Cortex of kidney (tissue), 1 donor: ENCODE measurements around the gene GAST.

Experiments used
- DNase-seq: peaks from one replicate; lab custom pipeline; 2025; lab: John Stamatoyannopoulos, UW

GAST gene

DNA sequence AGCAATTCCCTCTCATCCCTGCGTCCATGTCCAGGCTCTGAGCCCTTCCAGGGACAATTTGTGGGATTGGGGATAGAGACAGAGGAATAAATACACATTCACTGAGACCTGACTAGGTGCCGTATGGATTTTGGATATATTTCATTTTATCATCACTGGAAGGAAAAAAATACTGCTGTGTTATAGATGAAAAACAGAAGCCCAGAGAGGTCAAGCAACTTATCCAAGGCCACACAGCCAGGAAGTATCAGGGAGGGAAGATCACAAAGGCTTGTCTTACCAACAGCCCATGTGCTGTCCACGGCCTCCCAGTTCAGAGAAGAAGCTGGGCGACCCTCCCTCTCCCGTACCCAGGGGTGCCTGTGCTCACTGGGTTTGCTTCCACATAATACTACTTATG is 28.4 kb downstream of the GAST start:
- no peak for DNase-seq

GRCh38 chr17:41741709-41742108 is 29.6 kb downstream of the GAST start:
- no peak for DNase-seq

DNA sequence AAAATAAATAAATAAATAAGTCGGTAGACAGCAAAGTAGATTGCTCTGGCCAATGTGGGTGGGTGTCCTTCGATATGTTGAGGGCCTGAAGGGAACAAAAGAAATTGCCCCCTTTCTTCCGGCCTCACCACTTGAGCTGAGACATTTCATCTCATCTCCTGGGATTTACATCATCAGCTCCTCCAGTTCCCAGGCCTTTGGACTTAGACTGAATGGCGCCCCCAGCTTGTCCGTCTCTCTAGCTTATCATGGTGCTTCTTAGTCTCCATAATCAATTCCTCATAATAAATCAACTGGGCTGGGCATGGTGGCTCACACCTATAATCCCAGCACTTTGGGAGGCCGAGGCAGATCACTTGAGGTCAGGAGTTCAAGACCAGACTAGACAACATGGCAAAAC is 36.1 kb downstream of the GAST start:
- DNase-seq = no peak

DNA sequence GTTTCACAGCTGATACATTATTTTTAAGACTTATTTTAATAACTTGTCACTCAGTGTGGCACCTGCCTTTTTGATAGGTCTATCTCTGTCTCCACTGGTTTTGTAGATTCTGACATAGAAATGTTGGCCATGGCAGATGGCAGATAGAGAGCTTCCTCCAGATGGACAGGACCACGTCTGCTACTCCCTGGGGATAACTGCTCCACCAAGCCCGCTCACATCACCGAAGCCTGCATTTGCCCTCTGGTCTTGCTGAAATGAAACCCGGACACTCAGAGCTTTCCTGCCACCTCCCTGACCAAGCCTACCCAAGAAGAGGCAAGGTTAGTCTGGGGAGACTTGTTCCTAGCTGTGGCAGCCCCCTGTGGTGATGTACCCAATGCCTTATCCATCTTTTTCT is 38.7 kb downstream of the GAST start:
- no peak for DNase-seq

GRCh38 chr17:41751288-41751687 is 39.2 kb downstream of the GAST start:
- no peak for DNase-seq

- DNase-seq = no peak
These were observed 41.9 kb downstream of the GAST start for GRCh38 chr17:41754066-41754465.

GRCh38 chr17:41758601-41759000 is 46.5 kb downstream of the GAST start:
- DNase-seq = no peak

DNA sequence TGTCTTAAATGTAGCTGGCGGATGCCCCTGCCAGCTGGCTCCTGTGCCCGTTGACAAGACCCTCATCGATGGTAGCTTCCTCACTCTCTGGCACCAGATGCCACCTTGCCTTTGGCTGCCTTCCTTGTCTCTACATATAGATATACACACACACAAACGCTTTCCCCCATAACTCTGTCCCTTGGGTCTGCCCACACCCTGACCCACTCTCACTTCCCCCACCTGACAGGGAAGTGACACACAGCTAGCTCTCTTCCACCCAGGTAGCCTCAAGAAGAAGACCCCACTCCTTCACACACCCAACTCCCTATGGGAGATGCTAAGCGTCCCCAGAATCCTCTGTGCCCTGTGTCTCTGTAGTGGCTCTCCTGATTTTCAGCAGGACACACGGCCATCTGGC is 48.7 kb downstream of the GAST start:
- no peak for DNase-seq

DNA sequence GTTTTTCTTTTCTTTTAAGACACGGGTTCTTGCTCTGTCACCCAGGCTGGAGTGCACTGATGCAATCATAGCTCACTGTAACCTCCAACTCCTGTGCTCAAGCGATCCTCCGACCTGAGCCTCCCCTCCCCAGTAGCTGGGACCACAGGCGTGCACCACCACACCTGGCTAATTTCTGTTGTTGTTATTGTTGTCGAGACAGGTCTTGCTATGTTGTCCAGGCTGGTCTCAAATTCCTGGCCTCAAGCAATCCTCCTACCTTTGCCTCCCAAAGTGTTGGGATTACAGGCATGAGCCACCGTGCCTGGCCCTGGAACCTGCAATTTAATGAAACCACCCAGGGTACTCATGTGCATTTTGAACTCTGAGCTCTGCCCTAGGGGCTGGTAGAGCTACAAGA is 50.3 kb downstream of the GAST start:
- DNase-seq = no peak

DNA sequence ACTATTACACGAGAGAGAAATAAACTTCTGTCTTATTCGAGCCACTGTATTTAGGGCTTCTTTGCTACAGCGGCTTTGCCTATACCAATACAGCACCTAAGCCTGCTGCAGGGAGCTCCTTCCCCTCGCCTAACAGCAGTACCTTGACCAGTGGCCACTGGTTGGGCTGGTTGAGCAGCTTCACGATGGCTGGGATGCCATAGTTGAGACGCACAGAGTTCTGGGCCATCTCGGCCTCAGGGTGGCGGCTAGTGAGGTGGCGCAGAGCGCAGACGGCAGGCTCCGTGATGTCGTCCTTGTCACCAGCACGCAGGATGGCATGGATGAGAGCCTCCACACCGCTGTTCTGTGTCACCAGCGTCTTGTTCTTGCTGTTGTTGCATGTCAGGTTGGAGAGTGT is 50.7 kb downstream of the GAST start:
- no peak for DNase-seq

DNA sequence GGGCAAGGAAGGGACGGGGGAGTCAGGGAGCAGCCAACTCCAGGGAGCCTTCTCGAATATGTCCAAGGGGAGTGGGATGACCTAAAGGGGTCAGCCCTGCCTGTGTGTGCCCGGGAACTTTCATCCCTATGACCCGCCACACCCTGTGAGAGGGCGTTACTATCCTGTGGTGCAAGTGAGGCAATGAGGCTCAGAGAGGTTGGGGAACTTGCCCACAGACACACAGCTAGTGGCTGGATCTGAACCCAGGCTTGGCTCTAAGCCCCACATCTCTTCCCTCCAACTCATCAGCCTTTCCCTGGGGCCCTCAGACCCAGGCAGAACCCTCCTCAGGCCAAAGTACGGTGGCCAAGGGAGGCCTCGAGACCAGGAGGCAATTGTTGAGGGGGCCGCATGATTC is 51.2 kb downstream of the GAST start:
- no peak for DNase-seq
